Measurements from ENCODE around the gene FRMPD4.

FRMPD4 gene

DNA sequence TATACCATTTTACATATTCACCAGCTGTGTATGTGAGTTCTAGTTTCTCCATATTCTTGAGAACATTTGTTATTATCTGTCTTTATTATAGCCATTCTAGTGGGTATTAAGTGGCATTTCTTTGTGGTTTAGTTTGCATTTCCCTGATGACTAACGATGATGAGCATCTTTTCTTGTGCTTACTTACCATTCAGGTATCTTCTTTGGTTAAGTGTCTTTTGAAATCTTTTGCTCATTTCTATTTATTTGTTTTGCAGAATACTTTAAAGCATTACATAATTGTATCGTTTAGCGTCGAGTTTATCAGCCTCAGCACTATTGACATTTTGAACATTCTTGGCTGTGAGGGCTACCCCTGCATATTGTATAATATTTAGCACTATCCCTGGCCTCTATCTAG lies 85.4 kb downstream of the FRMPD4 start:
- no peak for DNase-seq

DNA sequence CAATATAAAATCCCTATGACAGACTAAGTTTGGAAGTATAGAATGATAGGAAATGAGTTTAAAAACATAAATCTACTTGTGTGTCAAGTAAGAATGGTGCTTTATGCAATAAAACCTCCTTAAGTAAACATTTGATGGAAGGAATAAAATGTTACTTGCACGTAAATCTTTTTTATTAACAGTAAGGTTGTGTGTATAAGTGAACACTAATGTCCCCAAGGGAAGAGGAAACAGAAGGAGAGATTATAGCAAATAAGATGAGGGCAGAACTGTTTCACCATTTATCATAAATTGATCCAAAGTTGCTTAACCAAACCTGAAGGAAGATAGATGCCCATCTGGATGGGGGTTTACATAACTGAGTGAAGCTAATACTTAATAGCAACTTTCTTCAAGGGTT lies 86.8 kb downstream of the FRMPD4 start:
- DNase-seq = no peak

DNA sequence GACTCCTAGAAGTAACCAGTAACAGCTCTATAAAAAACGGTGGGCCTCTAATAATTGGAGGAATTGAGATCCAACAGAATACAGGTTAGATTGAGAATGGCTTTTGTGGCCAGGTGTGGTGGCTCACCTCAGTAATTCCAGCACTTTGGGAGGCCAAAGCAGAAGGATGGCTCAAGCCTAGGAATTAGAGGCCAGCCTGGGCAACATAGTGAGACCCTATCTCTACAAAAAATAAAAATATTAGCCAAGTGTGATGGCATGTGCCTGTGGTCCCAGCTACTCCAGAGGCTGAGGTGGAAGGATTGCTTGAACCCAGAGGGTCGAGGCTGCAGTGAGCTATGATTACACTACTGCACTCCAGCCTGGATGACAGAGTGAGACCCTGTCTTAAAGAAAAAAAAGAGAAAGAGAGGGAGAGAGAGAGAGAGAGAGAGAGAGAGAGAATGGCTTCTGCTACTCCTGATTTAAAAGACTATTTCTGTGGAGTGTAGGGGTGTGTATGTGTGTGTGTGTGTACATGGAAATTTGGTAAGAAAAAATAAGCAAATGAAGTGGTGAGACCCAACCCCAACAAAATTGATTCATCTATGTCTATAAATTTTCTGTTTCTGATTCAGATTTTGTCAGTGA lies 89.3 kb downstream of the FRMPD4 start:
- DNase-seq = no peak

DNA sequence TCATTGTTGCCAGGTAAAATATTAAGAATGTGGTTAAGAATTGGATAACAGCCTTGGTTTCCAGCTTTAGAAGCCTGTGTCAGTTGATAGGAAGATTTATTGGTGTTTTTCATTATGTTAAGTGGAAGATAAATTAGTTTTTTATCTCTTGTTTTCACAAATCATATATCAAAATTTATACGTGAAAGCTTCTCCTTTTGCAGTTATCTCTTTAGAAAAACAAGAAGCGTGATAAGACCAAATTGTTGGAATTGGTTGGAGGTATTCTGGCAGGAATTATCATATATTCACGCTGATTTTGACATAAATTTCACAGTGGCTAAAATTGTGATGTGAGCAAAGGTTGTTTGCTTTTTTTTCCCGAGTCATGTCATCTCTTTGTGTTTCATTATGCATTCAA lies 90.6 kb downstream of the FRMPD4 start:
- DNase-seq = no peak

DNA sequence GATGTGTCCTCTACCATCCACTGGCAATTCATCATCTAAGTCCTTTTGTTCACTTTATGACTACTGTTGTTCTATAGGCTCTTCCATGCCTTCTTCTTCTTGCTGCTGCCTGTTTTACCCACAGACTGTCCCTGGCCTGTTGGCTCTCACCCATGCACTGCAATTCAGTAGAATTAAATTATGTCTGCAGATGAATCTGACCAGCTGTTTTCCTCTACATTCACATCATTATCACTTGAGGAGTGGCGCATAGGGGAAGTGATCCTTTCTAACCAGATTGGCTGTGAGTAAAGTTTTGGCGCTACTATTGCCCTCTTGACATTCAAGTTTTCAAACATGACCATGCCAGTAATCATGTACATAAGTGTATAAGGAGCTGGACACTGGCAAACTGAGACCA lies 91.7 kb downstream of the FRMPD4 start:
- no peak for DNase-seq

DNA sequence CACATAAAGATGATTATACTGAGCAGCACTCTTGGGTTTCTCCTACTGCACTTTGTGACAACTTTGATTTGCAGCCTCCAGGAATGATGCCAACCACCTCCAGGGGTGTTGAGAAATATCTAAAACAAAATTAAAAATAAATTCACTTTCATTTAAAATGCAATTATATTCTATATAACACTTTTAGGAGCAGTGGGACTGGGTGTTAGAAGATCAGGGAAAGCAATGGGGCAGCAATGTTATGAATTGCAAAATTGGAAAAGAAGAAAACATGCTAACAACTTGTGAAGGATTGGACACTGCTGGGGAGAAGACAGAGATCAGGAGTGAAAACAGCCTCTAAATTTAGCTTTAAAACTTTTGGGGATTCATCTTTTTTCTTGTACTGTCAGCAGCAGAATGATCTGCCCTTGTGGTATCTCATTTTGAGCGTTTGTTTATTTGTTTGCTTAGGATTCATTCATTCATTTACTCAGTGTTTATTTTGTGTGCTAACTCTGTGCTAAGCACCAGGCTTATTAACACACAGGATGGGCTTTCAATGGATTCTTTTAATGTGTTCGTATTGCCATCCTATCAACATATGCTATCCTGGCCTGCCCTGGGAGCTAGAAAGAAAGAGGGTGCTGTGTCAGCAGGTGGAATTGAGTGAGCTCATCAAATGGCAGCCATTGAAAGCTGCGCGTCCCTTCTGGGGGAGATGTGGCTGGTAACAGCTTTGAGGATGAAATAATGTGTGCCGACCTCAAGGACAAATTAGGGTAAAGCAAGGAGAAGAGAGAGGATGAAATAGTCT lies 96.5 kb downstream of the FRMPD4 start:
- no peak for DNase-seq

DNA sequence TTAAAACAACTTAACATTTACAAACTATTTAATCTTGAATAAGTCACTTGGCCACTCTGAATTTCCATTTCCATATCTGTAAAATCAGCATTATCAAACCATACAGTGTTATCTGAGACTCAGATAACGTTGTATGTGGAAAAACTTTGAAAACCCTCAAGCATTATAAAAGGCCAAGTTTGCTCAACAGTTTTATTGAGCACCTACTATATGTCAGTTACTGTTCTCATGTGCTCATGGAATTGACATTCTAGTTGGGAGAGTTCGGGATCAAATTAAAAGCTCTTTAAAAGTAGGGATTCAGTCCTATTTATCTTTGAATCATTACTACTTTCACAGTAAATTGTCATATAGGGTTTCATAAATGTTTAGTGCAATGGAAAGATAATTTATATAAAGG lies 97.9 kb downstream of the FRMPD4 start:
- DNase-seq = no peak

DNA sequence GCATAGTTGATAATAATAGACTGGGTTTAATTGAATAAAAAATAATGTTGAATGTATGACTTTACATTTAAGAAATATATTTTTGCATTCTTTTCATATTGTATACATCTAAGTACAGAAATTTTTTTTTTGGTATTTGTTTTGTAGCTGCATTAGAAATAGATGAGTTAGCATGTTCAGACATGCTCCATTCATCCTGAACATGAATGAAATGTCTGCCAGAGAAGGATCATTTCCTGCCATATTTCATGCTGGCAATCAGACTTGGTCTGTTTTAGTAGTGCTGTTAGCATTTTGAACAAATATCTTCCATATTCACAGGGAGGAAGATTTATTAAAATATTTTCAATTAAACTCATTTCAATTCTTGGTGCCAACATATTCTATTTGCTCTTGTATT lies 98.9 kb downstream of the FRMPD4 start:
- DNase-seq = no peak

DNA sequence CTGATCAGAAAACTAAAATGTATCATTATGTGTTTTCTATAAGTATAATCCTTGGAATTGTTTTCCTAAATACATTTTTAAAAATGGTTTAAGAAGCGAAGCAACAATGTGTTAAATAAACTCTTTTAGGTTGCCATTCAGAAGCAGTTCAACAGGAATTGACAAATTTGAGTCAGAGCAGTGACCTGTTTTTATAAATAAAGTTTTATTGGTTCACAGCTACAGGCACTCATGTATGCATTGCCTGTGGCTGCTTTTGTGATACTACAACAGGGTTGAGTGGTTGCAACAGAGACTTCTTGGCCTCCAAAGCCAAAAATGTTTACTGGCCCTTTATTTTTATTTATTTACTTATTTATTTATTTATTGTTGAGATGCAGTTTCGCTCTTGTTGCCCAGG lies 99.5 kb downstream of the FRMPD4 start:
- no peak for DNase-seq

DNA sequence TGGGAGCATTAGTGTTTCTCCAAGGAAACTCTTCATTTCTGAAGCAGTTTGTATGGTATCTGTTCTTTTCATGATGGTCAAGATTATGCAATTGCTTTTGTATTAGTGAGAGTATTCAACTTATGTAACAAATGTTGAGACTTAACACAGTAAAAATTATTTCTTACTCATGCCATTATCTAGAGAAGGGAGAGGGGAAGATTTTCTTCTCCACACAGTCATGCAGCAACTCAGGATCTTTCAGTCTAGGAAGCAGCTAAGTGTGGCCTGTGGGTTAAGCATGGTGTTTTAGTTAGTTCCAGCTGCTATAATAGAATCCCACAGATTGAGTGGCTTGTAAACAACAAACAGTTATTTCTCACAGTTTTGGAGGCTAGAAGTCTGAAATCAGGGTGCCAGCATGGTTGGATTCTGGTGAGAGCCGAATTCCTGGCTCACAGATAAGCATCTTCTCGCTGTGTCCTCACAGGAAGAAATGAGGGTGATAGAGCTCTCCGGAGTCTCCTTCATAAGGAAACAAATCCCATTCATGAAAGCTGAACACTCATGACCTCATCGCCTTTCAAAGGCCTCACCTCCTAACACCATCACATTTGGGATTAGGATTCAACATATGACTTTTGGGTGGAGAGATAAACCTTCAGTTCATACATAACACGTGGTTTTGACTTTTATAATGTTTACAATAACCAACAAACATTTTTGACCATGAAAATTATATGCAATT lies 101.2 kb downstream of the FRMPD4 start:
- no peak for DNase-seq

DNA sequence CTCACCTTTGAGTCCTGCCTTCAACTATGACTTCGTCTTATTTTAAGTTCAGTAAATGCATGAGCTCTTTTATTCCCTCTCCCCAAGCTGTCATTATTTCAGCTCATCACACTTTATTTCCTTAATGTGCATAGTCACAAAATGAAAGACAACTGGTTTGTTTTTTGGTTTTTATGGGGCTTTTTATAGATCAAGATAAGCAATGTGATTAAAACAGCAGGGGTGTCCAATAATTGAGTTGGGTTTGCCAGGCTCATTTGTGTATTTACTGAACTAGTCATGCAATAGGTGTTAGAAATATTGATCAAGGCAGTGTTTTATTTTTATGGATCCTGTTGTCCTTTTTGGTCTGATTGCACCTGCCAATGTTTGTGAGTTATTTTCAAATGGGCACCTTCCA lies 102.2 kb downstream of the FRMPD4 start:
- DNase-seq = no peak

DNA sequence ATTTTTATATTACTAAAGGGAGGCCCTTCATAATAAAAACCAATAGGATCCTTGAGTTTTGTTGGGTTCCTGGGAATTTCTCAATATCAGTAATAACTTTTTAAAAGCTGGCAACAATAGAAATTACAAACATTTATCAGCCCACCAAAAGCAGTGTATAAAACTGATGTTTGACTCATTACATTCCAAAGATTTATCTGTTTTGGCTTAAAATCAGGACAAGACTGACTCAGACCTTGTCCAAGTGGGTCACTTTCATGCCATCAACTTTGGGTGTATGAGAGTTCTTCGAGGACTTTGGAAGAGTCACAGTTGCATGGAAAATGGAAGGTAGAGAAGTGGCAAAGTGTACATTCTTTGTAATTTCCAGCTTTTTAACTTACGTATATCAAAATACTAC lies 102.8 kb downstream of the FRMPD4 start:
- no peak for DNase-seq

DNA sequence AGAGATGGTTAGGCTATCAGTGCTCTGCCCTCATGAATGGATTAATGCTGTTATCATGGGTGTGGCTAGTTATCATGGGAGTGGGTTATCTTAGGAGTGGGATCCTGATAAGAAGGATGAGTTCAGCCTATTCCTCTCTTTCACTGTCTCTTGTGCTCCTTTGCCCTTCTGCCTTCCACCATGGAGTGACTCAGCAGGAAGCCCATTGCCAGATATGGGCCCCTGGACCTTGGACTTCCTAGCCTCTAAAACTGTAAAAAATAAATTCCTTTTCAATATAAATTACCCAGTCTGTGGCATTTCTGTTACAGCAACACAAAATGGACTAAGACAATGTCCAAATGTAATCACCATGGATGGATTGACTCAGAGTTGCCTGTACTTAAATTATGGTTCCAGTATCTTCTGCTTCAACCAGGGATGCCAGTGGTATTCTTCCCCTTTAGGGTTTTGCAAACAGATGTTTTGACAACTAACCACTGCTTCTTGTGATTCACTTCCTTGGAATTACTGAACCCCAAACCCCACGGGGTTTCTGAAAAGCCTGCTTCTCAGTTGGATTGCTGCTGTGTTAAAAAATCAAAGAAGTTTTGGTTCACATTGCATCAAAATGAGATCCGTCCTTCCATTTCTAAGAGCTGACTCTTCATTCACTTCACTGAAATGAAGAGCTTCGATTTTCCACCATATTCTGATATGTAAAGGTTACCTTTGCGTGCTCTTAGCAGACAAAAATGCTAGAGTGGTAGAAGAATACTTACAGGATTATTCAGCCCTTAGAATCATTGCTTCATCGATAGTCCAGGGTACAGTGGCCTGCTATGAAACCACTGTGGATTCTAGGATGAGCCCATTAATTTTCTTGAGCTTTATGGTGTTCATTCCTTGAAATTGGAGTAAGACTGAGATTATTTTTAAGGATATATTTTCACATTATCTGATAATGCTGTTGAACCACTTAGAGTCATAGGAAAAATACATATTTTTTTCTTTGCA lies 107.7 kb downstream of the FRMPD4 start:
- DNase-seq = no peak

DNA sequence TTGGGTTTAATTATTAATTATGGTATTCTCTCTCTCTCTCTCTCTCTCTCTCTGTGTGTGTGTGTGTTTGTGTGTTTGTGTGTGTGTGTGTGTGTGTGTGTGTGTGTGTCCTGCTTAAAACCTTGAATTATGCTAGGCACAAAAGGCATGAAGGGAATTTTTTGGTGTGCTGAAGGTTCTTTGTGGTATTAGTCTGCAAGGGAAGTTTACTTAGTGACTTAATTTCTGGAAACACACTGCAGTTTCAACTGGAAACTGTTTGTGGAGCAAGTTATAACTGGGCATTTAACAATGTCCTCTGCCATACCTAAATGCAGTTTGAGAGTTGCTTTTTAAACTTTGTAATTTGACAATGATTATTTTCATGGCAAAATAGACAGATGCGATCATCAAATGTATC lies 111.7 kb downstream of the FRMPD4 start:
- DNase-seq = no peak

DNA sequence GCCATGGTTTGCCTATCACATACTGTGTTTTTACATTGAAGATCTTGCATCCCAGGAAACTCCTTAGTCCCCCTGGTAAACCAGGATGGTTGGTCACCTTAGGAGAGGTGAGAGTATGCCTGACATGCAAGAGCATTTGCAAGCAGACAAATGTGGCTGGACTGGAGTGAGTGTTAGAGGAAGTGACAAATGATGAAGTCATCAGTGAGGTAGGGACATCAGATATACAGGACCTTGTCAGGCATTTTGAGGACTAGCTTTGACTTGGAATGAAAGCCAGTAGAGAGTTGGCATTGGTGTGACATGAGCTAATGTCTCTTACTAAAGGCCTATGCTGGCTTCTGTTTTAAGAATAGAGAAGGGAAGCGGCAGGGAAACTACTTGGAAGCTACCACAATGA lies 124.9 kb downstream of the FRMPD4 start:
- no peak for DNase-seq

DNA sequence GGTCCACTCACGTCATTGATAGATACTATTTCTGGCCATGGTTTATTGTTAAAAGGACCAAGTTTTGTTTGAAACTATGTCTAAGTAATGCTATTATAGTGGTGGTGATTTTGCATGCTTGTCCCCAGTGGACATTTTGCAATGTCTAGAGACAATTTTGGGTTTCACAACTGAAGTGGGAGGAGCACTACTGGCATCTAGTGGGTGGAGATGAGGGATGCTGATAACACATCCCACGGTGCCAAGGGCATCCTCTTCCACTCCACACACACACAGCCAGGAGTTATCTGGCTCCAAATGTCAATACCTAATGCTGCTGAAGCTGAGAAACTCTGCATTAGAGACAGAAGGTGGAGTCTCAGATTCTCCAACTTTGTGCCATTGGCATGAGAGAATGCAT lies 131.2 kb downstream of the FRMPD4 start:
- no peak for DNase-seq

DNA sequence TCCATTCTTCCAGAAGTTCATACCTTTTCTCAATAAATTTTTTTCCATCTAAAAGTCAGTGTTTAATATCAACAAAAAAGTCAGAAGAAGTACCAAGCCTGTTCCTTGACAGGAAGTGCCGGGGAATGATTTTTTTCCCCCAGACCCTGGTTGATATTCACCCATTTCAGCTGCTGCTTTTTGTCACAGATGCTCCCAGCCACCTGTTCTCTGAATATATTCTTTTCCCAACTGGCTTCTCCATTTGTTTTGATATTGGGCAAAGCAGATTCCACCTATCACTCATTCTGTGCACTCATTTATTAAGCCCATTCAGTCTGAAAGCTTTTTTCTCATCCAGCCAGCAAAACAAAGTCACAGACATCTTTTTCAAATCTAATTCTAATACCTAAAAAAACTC lies 139.9 kb downstream of the FRMPD4 start:
- no peak for DNase-seq

DNA sequence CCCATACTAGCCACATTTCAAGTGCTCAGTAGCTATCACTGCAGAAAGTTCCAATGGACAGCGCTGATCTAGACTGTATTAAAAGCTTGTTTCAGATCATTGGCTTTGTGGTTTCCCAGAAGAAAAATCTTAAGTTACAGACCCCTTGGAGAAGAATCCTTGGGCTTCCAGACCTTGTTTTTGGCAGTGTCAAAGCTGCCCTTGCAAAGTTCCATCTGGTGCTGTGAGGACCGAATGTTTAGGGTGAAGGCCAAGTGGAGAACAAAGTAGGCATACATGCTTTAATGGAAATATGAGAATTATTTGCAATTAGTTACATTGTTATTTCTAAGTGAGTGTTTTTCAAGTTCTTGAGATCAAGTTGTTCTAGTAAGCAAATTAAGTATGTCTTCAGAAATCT lies 144.7 kb downstream of the FRMPD4 start:
- DNase-seq = no peak

DNA sequence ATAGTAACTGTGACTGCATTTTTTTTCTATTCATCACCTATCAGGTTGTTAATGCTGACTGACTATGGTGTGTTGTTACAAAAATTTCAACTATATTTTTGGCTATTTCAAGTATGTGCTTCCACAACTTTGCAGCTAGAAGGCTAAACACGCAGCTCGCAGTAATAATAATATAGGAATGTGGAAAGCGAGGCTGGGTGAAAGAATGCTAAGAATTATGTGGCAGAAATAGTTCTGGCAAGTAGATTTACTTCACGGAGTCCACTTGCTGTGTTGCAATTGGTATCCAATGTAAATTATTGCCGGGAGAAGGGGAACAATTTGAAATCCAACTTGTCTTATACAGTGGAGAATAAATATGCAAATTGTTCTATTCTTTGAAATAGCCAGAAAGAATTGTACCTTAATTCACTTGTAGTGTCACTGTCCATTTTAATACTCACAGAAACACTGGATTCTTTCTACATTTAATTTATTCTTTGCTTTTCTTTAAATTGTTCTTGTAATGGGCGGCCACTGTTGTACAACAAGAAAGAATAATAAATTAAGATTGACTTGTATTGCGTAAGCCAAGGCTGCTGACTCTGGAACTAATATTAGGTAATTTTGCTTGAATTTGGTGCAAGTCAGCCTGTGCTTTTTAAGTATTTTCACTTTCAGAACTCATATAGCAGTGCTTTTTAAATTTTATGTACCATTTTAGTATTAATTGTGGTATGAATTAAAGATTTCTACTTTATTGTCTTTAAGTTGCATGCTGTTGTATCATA lies 154.9 kb downstream of the FRMPD4 start:
- DNase-seq = no peak

DNA sequence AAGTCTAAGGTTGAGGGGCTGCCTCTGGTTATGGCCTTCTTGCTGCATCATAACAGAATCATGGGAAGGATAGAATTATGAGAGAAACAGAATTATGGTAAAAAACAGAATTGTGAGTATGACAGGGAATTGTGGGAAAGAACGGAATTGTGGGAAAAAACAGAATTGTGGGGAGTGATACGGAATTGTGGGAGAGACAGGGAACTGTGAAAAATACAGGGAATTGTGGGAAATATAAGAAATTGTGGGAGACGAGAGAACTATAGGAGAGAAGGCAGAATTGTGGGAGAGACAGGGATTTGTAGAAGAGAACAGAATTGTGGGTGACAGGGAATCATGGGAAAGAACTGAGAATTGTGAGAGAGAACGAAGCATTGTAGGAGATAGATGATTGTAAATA lies 159.1 kb downstream of the FRMPD4 start:
- DNase-seq = no peak

DNA sequence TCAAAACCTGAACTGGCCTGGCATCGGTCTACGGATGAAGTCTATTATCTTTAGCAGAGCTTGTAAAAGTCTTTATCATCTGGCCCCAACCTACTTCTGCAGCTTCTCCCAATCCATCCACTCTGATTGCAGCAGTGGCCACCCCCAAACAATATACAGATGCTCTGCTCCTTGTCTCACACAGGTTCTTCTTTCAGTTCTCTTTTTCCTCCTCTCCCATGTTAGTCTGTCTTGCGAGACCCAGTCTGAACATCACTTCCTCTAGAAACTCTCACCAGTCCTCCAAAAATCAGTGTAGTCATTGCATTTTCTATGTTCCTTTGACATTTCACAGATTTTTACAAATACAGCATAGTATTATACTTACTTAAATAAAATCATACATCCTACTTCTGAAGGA lies 163.0 kb downstream of the FRMPD4 start:
- DNase-seq = no peak

DNA sequence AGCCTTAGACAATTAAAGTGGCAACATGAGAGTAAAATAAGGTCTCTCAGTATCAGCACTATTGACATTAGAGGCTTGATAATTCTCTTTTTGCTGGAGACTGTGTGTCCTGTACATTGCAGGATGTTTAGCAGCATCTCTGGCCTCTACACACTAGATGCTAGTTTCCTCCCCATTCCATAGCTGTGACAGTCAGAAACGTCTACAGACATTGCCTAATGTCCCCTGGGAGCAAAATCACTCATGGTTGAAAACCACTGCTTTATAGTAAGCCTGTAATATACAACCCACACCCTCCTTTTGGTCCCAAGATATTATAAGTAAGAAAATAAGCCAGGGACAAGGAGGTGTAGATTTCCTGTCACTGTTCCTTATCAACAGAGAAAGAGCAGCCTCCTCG lies 166.0 kb downstream of the FRMPD4 start:
- no peak for DNase-seq

All from left hindlimb (tissue), 1 donor.